ENCODE measurements around the gene FZD1. TPM values are rescaled to one million over a fixed set of nuclear protein-coding genes. Genes with fewer than 3 reads are reported as not detected.

The FZD1 gene
- total RNA-seq, 1 experiment from 2014 or later: 0.61 TPM

- Histone ChIP-seq H4K5ac (ENCODE audit: insufficient read length, low read depth, low read length) (no peak overlapping the region), H2AFZ (ENCODE audit: low read length) (no peak overlapping the region), H3K27me3 (ENCODE audit: insufficient read depth, low read length) (no peaks in the 10 kb centered on the region), H3K4ac (ENCODE audit: low read depth, low read length) (no peak overlapping the region), H3K27ac (ENCODE audit: insufficient read length, low read depth, low read length) (no peak overlapping the region), H3K9ac (ENCODE audit: extremely low read depth, insufficient read length, low read length) (no peak overlapping the region), H4K91ac (ENCODE audit: insufficient read length, low read depth, low read length) (no peak overlapping the region), H3K23ac (ENCODE audit: insufficient read length, low read depth, low read length) (no peak overlapping the region), H3K14ac (ENCODE audit: insufficient read depth, low read length) (no peak overlapping the region), H2BK15ac (ENCODE audit: low read depth, low read length) (no peak overlapping the region), H2BK5ac (ENCODE audit: insufficient read length, low read length) (no peak overlapping the region), H4K20me1 (ENCODE audit: control insufficient read depth, insufficient read depth, insufficient read length) (no peaks in the 10 kb centered on the region), H2AK5ac (ENCODE audit: insufficient read length, low read length) (no peak overlapping the region), H3K18ac (ENCODE audit: insufficient read length, low read depth, low read length) (no peak overlapping the region), H2BK12ac (ENCODE audit: insufficient read length, low read depth, low read length) (no peak overlapping the region), H3K23me2 (ENCODE audit: insufficient read length, low read depth, low read length, poor library complexity, severe bottlenecking) (no peaks in the 10 kb centered on the region), H2BK20ac (ENCODE audit: low read depth, low read length, poor library complexity, severe bottlenecking) (no peak overlapping the region), H2BK120ac (ENCODE audit: low read depth, low read length, poor library complexity, severe bottlenecking) (no peak overlapping the region), H3K56ac (ENCODE audit: insufficient read length, low read depth, low read length) (no peak overlapping the region), H3T11ph (ENCODE audit: low read length) (no peak overlapping the region), H3K79me1 (ENCODE audit: insufficient read depth, low read depth, low read length, poor library complexity, severe bottlenecking) (no peaks in the 10 kb centered on the region), H3K4me1 (ENCODE audit: insufficient read depth, low read length) (no peaks in the 10 kb centered on the region), H3K79me2 (ENCODE audit: insufficient read depth, low read length) (no peaks in the 10 kb centered on the region), H3K4me2 (ENCODE audit: insufficient read depth, insufficient read length, low read length) (no peak overlapping the region), H4K8ac (replicated peaks; ENCODE audit: insufficient read length, low read depth, low read length) (no peak overlapping the region), H3K9me3 (ENCODE audit: control insufficient read depth, low read depth, low read length) (no peaks in the 10 kb centered on the region)
- Mint-ChIP-seq H3K36me3 (ENCODE audit: insufficient read depth in 1 of 3, low read depth in 3 of 3) (no peaks in the 10 kb centered on the region), H3K27me3 (ENCODE audit: low read depth) (peaks cover 3% of the 10 kb centered on the region; the same call in 1 of the 2 replicates), H3K27ac (peak overlapping the region in 1 of 3 experiments; percentile 12; a peak in 1 of 7 replicates), H3K9me3 (no peaks in the 10 kb centered on the region), H3K4me3 (no peak overlapping the region), H3K4me1 (peaks cover 6 to 17% of the 10 kb centered on the region in 2 experiments)
- no peak for DNase-seq
- WGBS (ENCODE audit: extremely low coverage, insufficient read length, low lambda C conversion rate): no CpG with 5 or more reads among the region's 8 CpGs
- TF ChIP-seq, protein P1, sequence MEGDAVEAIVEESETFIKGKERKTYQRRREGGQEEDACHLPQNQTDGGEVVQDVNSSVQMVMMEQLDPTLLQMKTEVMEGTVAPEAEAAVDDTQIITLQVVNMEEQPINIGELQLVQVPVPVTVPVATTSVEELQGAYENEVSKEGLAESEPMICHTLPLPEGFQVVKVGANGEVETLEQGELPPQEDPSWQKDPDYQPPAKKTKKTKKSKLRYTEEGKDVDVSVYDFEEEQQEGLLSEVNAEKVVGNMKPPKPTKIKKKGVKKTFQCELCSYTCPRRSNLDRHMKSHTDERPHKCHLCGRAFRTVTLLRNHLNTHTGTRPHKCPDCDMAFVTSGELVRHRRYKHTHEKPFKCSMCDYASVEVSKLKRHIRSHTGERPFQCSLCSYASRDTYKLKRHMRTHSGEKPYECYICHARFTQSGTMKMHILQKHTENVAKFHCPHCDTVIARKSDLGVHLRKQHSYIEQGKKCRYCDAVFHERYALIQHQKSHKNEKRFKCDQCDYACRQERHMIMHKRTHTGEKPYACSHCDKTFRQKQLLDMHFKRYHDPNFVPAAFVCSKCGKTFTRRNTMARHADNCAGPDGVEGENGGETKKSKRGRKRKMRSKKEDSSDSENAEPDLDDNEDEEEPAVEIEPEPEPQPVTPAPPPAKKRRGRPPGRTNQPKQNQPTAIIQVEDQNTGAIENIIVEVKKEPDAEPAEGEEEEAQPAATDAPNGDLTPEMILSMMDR (conservative IDR thresholded peaks at IDR 0.05): no peak
These were observed 31.0 kb upstream of the FZD1 start for GRCh38 chr7:91233212-91233611.
